HL-60/S4 treated with phorbol 12-myristate 13-acetate at 8.2 ng/mL for 4 days and 3 days (cell line): ENCODE results near the gene XYLT1.

ENCODE experiments used
- in situ Hi-C: fragments of 300-500 bp; cut with MboI; formaldehyde crosslinking; loops from 2 replicates; pipeline ENCODE4 v1.15.0; 2022; ENCODE audit warnings: low sequenced_read_pairs

The XYLT1 gene

DNA sequence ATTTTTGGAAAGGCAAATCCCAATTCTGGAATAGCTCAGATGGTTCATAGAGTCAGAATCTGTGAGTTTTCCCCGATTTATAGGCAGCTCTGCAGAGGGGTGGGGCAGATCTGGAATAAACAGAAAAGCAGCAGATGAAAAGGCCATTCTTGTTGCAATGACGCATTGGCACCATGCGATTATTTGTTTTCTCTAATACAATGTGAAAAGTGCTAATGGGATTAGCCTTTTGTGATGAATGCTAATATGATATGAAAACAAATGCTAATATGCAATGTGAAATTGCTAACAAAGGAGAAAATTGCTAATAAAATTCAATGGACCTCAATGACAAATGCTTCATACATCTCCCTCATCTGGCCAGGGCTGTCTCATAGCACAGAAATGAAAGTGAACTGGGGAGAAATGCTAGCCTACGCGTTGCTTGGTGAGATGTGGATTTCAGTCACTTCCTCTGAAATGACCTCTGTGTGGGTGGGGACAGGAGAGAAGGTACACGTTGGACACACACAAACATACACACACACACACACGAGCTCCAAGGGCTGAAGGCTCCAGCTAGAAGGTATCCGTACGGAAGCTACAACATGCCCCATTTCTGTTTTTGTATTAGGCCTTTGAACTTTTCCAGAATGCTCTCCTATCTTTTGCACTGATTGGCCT lies 394.5 kb downstream of the XYLT1 start:
- in situ Hi-C loops: no loop called here

DNA sequence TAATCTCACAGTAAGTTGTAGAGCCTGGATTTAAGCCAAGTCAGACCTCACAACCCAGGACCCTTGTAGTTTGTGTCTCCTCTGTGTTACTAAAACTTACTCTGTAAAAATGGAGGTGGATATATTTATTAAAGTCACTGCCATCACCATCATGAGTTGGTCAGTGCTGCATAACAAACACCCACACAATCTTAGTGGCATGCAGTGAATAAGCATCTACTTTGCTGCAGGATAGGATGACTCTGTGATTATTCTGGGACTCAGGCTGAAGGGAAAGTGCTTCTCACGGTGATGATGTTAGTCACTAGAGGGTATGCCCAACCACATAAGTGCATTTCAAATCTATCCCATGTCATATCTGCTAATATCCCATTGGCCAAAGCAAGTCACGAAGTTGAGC lies 398.7 kb downstream of the XYLT1 start:
- in situ Hi-C loops: no loop called here

GRCh38 chr16:17070882-17071592 lies 399.7 kb downstream of the XYLT1 start:
- in situ Hi-C loops: no loop called here

GRCh38 chr16:17069681-17070080 lies 401.1 kb downstream of the XYLT1 start:
- in situ Hi-C loops: no loop called here

DNA sequence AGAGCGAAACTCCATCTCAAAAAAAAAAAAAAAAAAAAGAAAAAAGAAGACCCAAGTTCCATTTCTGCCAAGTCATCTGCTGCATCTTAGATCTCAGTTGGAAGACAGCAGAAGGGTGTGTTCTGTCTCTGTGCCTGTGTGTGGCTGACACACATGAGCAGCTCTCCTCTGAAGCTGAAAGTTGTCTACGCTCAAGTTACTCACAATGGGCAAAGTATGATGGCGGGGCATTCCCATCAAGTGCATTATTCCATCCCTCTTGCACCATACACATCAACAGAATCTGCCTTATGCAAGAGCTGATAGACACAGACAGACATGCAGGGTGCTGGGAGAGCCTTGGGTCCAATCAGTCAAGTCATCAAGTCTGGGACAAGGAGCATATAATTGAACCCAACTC lies 402.2 kb downstream of the XYLT1 start:
- in situ Hi-C loops: no loop called here

- in situ Hi-C loops: no loop called here
Measured at GRCh38 chr16:17067882-17068281, 402.9 kb downstream of the XYLT1 start.

- in situ Hi-C loops: no loop called here
Measured at GRCh38 chr16:17063201-17064139, 407.3 kb downstream of the XYLT1 start.

- in situ Hi-C loops: no loop called here
Measured at GRCh38 chr16:17062676-17063075, 408.1 kb downstream of the XYLT1 start.

DNA sequence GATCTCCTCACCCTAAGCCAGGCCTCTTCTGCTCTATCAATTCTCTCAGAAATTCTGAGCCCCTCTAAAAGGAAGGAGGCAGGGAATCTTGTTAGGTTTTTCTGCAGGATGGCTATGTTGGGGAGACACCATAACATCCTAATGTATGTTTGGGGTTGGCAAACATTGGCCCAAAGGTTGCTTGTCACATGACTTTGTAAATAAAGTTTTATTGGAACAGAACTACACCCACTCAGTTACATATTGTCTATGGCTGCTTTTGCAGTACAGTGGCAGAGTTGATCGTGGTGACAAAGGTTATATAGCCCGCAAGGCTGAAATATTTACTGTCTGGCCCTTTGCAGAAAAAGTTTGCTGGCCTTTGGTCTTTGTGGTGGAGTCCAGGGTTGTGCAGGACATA lies 409.4 kb downstream of the XYLT1 start:
- in situ Hi-C loops: no loop called here

DNA sequence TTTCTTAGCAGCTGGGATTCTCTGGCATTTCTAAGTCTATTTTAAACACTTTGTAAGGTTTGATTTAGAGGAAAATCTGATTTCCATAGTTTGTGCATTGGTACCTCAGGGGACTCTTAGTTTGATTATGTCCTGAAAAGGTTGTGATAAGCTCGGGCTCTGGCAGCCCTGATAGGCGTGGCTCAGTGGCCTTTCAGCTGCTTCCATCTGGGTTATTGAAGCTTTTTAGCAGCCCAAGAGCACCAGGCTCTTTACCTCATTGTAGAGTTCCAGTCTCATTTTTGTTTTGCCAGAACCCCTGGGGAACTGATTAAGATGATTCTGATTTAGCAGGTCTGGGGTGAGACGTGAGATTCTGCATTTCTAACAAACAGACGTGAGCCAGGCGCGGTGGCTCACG lies 412.3 kb downstream of the XYLT1 start:
- in situ Hi-C loops: no loop called here

DNA sequence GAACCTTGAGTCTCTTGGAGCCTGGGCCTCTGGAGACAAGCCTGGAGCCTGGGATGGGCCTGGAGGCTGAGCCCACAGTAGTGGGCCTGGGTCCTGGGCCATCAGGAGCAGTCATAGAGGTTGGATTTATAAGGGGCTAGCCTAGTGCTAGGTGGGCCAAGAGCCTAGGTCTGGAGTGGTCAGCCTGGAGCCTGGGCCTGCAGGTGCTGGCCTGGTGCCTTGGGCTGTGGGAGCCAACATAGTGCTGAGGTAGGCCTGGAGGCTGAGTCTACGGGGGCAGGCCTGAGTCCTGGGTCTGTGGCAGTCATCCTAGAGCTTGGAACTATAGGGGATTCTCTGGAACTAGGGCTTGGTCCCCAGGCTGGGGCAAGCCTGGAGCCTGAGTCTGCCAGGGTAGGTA lies 414.1 kb downstream of the XYLT1 start:
- in situ Hi-C loops: no loop called here

DNA sequence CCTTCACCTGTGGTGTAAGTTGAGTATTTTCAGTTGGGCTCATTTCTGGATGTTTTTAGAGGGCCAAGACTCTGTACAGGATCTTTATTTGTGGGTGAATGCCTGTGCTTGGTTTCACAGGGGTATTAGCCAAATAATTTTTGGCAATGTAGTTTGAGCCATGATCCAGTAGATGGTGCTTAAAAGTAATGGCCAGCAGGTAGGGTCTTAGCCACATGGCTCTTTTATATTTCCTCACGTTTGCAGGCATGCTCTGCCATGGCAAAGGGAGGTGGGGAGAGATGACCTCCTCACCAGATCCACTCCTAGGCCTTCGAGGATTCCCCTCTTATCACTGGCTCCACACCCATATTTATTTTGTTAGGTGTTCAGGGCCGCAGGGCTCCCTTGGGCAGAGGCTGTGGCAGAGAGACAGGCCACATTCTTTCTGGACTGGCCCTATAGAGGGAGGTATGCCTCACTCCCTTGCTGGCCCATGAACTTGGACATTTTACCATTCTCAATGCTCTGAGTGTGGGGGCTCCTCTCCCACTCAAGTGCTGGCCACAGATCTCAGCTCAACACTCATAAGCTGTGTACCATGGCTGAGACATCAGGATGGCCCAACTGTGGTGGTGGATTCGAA lies 417.1 kb downstream of the XYLT1 start:
- in situ Hi-C loops: no loop called here
